ENCODE measurements around the gene ERP27.

GRCh38 chr12:14946861-14947260, 8.5 kb upstream of the ERP27 start:
- peak; percentile 32 for TF ChIP-seq POLR2AphosphoS5 (IDR thresholded peaks at IDR 0.05; ENCODE audit: insufficient read depth, low read depth, low read length)
- TF ChIP-seq, protein P1, sequence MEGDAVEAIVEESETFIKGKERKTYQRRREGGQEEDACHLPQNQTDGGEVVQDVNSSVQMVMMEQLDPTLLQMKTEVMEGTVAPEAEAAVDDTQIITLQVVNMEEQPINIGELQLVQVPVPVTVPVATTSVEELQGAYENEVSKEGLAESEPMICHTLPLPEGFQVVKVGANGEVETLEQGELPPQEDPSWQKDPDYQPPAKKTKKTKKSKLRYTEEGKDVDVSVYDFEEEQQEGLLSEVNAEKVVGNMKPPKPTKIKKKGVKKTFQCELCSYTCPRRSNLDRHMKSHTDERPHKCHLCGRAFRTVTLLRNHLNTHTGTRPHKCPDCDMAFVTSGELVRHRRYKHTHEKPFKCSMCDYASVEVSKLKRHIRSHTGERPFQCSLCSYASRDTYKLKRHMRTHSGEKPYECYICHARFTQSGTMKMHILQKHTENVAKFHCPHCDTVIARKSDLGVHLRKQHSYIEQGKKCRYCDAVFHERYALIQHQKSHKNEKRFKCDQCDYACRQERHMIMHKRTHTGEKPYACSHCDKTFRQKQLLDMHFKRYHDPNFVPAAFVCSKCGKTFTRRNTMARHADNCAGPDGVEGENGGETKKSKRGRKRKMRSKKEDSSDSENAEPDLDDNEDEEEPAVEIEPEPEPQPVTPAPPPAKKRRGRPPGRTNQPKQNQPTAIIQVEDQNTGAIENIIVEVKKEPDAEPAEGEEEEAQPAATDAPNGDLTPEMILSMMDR (IDR thresholded peaks at IDR 0.05; ENCODE audit: extremely low read depth in 1 of 2, insufficient read depth in 1 of 2, low read depth in 1 of 2, low read length in 2 of 2), result no peak
